Right lobe of liver (tissue), 4 donors: ENCODE results near the gene AURKAIP1.

Experiments used
- POLR2A ChIP-seq: fragments of 450-650 bp; IDR thresholded peaks from one replicate; pipeline ENCODE4 v1.6.1; 2017; ENCODE audit warnings: antibody characterized with exemption, mild to moderate bottlenecking
- TF ChIP-seq, protein P1 (sequence below), 4 donors: fragments of 200-600 bp in 3 of 4; fragments of 450-650 bp in 1 of 4; IDR thresholded peaks; one replicate each; pipeline versions ENCODE4 v1.5.1 to v1.8.0; 2016 to 2022; ENCODE audit warnings: antibody characterized with exemption in 4 of 4, mild to moderate bottlenecking in 2 of 4
- donor health status: DM: no; HTN: no; CAD: no.
- donor health status: DM: no; HTN: no; CAD: no.
- donor health status: DM: no; HTN: yes; CAD: no.

DNA sequence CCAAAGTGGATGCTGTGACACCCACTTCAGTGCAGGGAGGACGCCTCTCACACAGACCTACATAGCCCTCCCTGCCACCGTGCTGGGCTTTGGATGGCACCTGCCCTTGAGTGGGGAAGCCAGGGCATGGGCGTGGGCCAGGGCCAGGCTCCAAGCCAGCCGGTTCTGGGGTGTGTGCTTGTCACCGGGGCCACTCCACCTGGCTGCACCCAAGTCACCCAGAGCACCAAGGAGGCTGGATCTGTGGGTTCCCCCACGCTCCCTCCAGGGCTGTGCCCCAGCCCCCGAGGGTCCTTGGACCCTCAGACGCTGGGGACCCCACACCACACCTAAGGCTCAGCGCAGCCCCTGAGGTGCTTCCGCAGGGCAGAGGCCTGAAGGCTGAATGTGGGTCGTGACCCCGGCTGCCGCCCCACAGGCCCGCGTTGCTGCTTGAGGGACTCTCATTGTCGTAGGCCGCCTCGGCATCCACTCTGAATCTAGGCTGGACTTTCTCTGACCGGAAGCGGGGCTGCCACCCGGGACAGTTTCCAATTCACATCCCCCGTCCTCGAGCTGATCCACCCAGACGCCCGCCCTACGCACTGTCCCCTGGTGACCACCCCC is 18.1 kb downstream of the AURKAIP1 start:
- TF ChIP-seq, protein P1, sequence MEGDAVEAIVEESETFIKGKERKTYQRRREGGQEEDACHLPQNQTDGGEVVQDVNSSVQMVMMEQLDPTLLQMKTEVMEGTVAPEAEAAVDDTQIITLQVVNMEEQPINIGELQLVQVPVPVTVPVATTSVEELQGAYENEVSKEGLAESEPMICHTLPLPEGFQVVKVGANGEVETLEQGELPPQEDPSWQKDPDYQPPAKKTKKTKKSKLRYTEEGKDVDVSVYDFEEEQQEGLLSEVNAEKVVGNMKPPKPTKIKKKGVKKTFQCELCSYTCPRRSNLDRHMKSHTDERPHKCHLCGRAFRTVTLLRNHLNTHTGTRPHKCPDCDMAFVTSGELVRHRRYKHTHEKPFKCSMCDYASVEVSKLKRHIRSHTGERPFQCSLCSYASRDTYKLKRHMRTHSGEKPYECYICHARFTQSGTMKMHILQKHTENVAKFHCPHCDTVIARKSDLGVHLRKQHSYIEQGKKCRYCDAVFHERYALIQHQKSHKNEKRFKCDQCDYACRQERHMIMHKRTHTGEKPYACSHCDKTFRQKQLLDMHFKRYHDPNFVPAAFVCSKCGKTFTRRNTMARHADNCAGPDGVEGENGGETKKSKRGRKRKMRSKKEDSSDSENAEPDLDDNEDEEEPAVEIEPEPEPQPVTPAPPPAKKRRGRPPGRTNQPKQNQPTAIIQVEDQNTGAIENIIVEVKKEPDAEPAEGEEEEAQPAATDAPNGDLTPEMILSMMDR (IDR thresholded peaks at IDR 0.05), result no peak
- TF ChIP-seq POLR2A, result no peak
